Vagina (tissue), 2 donors: ENCODE results near the gene UBE2V1.

ENCODE experiments used
- CTCF ChIP-seq, 3 experiments: fragments of 450-650 bp in 2 of 3; fragments of 200-600 bp in 1 of 3; sonication (generic) in 1 of 3; IDR thresholded peaks; one replicate each; pipeline ENCODE4 v1.5.1; 2017 to 2019; ENCODE audit warnings: antibody characterized with exemption in 3 of 3, mild to moderate bottlenecking in 2 of 3, moderate library complexity in 2 of 3
- POLR2A ChIP-seq, 2 donors: fragments of 450-650 bp; IDR thresholded peaks; one replicate each; pipeline ENCODE4 v1.6.1; 2017; ENCODE audit warnings: antibody characterized with exemption in 2 of 2, mild to moderate bottlenecking in 2 of 2, moderate library complexity in 2 of 2
- POLR2AphosphoS5 ChIP-seq, 2 donors: sonication (generic); formaldehyde crosslinking; IDR thresholded peaks; one replicate each; pipeline ENCODE4 v1.9.0; 2017; ENCODE audit warnings: antibody characterized with exemption in 2 of 2, mild to moderate bottlenecking in 2 of 2, low read depth in 1 of 2; ENCODE audit not compliant: insufficient read depth in 1 of 2

- TF ChIP-seq CTCF (IDR thresholded peaks at IDR 0.05) (no peak), POLR2A (IDR thresholded peaks at IDR 0.05) (no peak), POLR2AphosphoS5 (IDR thresholded peaks at IDR 0.05; ENCODE audit: insufficient read depth in 1 of 2, low read depth in 1 of 2) (peak in 1 of 2 donors; percentile 39)
Observed at GRCh38 chr20:50054626-50055511, 58.1 kb downstream of the UBE2V1 start.
